PC-9 (cell line): ENCODE results near the gene KRIT1. TPM values are rescaled to one million over a fixed set of nuclear protein-coding genes. Genes with fewer than 3 reads are reported as not detected.

Experiments used
- BruUV-seq: library from RNA; stranded (reverse); fragments of 400-500 nt; replicated peaks from 2 replicates; lab custom pipeline; 2021; lab: Mats Ljungman, UMichigan
- CTCF ChIA-PET: fragments of 300-600 bp; sonication (Branson Sonifier 250); formaldehyde crosslinking; loops from one replicate; lab custom pipeline; 2022; ENCODE audit warnings: antibody characterized with exemption; lab: Charles Lee
- POLR2A ChIA-PET: fragments of 300-600 bp; sonication (Branson Sonifier 250); formaldehyde crosslinking; loops from one replicate; lab custom pipeline; 2022; ENCODE audit warnings: antibody characterized with exemption; ENCODE audit not compliant: unreplicated experiment; lab: Charles Lee
- DNase-seq, 2 experiments: peaks; one replicate each; pipeline versions ENCODE4 v3.0.0 to v3.0.0-alpha.2; 2015 to 2022; ENCODE audit warnings: mixed read lengths in 1 of 2
- H2AFZ ChIP-seq: fragments of 200-600 bp; sonication (generic); 2 replicates; pipeline ENCODE4 v1.8.1; 2017; ENCODE audit warnings: antibody characterized with exemption
- H3F3A ChIP-seq: fragments of 200-600 bp; sonication (generic); 2 replicates; pipeline ENCODE4 v1.8.1; 2017; ENCODE audit warnings: antibody characterized with exemption, mild to moderate bottlenecking, low read depth; ENCODE audit not compliant: insufficient read depth
- H3K27ac ChIP-seq: fragments of 200-600 bp; sonication (generic); 2 replicates; pipeline ENCODE4 v1.6.1; 2016; ENCODE audit warnings: mixed run types
- H3K27me3 ChIP-seq: fragments of 200-600 bp; sonication (generic); 2 replicates; pipeline ENCODE4 v1.6.1; 2016; ENCODE audit warnings: low read depth, mixed run types; ENCODE audit not compliant: insufficient read depth
- H3K36me3 ChIP-seq: fragments of 200-600 bp; sonication (generic); 2 replicates; pipeline ENCODE4 v1.6.1; 2016; ENCODE audit warnings: low read depth, mixed run types
- H3K4me1 ChIP-seq: fragments of 200-600 bp; sonication (generic); replicated peaks from 2 replicates; pipeline ENCODE4 v1.6.1; 2016; ENCODE audit warnings: mixed run types; ENCODE audit not compliant: insufficient read depth
- H3K4me2 ChIP-seq: fragments of 200-600 bp; sonication (generic); 2 replicates; pipeline ENCODE4 v1.6.1; 2017; ENCODE audit warnings: mixed run types
- H3K4me3 ChIP-seq: fragments of 200-600 bp; sonication (generic); 2 replicates; pipeline ENCODE4 v1.6.1; 2016; ENCODE audit warnings: mixed run types
- H3K79me2 ChIP-seq: fragments of 200-600 bp; sonication (generic); 2 replicates; pipeline ENCODE4 v1.6.1; 2017; ENCODE audit warnings: low read depth, mixed run types
- H3K9me2 ChIP-seq: fragments of 200-600 bp; sonication (generic); 2 replicates; pipeline ENCODE4 v1.8.1; 2017; ENCODE audit warnings: mild to moderate bottlenecking; ENCODE audit not compliant: insufficient read depth
- H3K9me3 ChIP-seq: fragments of 200-600 bp; sonication (generic); 2 replicates; pipeline ENCODE4 v1.8.1; 2016; ENCODE audit warnings: low read depth; ENCODE audit not compliant: insufficient read depth
- H4K20me1 ChIP-seq: fragments of 200-600 bp; sonication (generic); 2 replicates; pipeline ENCODE4 v1.8.1; 2017; ENCODE audit not compliant: insufficient read depth
- EZH2 ChIP-seq: fragments of 200-600 bp; sonication (generic); IDR thresholded peaks from 2 replicates; pipeline ENCODE4 v1.8.0; 2017; ENCODE audit warnings: antibody characterized with exemption, low read depth
- intact Hi-C: fragments of 100-400 bp; cut with micrococcal nuclease; formaldehyde crosslinking; loops from one replicate; pipeline ENCODE4 v1.10.0; 2022; ENCODE audit not compliant: unreplicated experiment
- total RNA-seq: library from RNA; stranded (reverse); gene quantifications from 2 replicates; pipeline ENCODE4 v1.2.3, GENCODE V29; 2021
- TF ChIP-seq, protein P1 (sequence below): fragments of 200-600 bp; sonication (generic); conservative IDR thresholded peaks from 2 replicates; pipeline ENCODE4 v1.6.1; 2017; ENCODE audit warnings: mixed run types, antibody characterized with exemption, mild to moderate bottlenecking, moderate library complexity

The KRIT1 gene
- total RNA-seq, 1 experiment from 2014 or later, result 52.6 TPM

DNA sequence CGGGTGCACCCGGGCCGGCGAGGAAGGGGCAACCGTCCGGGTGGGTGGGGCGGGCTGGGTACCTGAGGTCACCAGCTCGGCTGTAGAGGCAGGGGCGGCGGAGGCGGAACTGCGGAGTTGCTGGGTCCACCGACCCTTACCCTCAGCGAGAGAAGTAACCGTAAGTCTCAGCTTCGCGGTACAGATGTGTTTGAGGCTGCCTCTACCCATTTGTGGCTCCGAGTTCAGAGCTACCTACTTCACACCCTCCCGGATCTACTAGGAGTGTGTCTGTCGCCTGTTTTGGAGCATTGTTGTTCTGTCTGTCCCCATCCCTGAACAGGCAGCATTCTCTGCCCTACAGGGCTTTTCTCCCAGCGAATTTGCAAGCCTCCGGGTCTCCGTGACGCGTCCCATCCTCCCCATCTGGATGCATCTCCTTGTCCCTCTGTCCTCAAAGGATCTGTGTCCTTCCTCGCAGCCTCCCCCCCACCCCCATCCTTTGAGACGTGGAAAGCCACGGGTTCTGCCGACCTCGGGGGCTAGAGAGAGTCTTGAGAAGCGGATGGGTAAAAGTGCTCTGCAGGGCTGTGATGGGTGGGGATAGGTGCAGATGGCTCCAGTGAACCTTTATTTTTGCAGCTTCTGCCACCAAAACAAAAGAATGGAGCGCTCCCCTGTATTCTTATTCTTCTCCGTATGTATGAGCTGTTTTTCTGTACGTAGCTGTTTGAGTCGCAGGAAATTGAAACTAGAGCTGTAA, 817 bp upstream of the KRIT1 start:
- TSS peak; percentile 41 for BruUV-seq
- POLR2A ChIA-PET, result interaction anchor here (0.5 to 1.1 kb wide), 7 partner anchors 8 to 986 kb away, joined by 3 to 15 read pairs (median 6); partner anchors contain the start of gene FAM133B

DNA sequence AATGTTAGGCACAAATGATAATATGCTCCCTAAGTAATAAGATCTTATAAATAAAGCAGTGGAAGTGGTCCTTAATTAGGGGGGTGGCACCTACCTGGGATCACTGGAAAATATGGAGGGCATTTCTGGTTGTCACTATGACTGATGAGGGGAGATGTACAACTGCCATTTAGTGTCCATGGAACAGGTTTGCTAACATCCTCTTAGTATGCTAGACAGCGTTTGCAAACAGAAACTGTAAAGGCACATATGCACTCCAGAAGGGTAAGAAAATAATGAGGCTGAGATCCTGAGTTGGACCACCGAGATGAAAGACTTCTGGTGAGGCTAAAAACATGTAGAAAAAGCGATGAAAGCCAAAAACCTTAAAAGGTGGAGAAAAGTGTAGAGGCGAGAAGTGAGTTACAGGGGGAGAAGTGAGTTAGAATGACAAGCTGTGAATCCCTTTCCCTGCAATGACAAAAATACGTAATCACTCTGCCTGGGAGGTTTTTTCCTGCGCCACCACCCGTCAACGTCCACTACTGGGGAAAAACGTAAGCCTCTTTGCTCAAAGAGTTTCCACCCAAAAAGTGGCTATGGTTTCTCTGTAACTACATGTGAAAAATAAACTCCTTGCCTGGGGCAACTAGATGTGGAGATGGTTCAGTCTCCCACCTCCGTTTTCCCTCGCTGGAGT, 767 bp downstream of the KRIT1 start:
- CTCF ChIA-PET, result interaction anchor here (0.6 kb wide), 1 partner anchor 181 kb away, joined by 4 read pairs; no protein-coding TSS in a partner anchor
- Histone ChIP-seq H3K36me3 (peaks cover 18% of the 10 kb centered on the region), H3K79me2 (peaks cover 64% of the 10 kb centered on the region), H3K4me3 (peak overlapping the region; percentile 84), H4K20me1 (peaks cover 5% of the 10 kb centered on the region; the same call in 1 of the 2 replicates), H3K27me3 (no peaks in the 10 kb centered on the region), H3K9me3 (no peaks in the 10 kb centered on the region), H2AFZ (peak overlapping the region; percentile 84), H3F3A (peaks cover 5% of the 10 kb centered on the region; the same call in 1 of the 2 replicates), H3K9me2 (no peaks in the 10 kb centered on the region), H3K27ac (peak overlapping the region; percentile 83), H3K4me1 (peaks cover 31% of the 10 kb centered on the region), H3K4me2 (peak overlapping the region; percentile 83)
- POLR2A ChIA-PET, result interaction anchor here (0.6 kb wide), 3 partner anchors 85 to 1911 kb away, joined by 3 to 5 read pairs (median 3); no protein-coding TSS in a partner anchor
- no peak for DNase-seq
- TF ChIP-seq, protein P1, sequence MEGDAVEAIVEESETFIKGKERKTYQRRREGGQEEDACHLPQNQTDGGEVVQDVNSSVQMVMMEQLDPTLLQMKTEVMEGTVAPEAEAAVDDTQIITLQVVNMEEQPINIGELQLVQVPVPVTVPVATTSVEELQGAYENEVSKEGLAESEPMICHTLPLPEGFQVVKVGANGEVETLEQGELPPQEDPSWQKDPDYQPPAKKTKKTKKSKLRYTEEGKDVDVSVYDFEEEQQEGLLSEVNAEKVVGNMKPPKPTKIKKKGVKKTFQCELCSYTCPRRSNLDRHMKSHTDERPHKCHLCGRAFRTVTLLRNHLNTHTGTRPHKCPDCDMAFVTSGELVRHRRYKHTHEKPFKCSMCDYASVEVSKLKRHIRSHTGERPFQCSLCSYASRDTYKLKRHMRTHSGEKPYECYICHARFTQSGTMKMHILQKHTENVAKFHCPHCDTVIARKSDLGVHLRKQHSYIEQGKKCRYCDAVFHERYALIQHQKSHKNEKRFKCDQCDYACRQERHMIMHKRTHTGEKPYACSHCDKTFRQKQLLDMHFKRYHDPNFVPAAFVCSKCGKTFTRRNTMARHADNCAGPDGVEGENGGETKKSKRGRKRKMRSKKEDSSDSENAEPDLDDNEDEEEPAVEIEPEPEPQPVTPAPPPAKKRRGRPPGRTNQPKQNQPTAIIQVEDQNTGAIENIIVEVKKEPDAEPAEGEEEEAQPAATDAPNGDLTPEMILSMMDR, result no peak
- no peak for TF ChIP-seq EZH2
- intact Hi-C loops, result loop anchor here (1.0 to 10.0 kb wide), 3 partner anchors 15 to 180 kb away; no protein-coding TSS in a partner anchor
- BruUV-seq, result TSS peak; percentile 66

More for the DNA sequence above, 817 bp upstream of the KRIT1 start:
- intact Hi-C loops, result loop anchor here (10.0 kb wide), 1 partner anchor 108 kb away; no protein-coding TSS in a partner anchor
- Histone ChIP-seq H3K9me2 (no peaks in the 10 kb centered on the region), H4K20me1 (peaks cover 5% of the 10 kb centered on the region; the same call in 1 of the 2 replicates), H3K36me3 (peaks cover 12% of the 10 kb centered on the region; the same call in 1 of the 2 replicates), H3K27me3 (no peaks in the 10 kb centered on the region), H3K4me2 (peak overlapping the region; percentile 83), H3K9me3 (no peaks in the 10 kb centered on the region), H3K4me3 (peak overlapping the region; percentile 84), H3K27ac (peak overlapping the region; percentile 83), H2AFZ (peak overlapping the region; percentile 84), H3K4me1 (peaks cover 31% of the 10 kb centered on the region), H3K79me2 (peaks cover 80% of the 10 kb centered on the region), H3F3A (peaks cover 5% of the 10 kb centered on the region; the same call in 1 of the 2 replicates)
- TF ChIP-seq, protein P1, result no peak
- TF ChIP-seq EZH2, result no peak
- CTCF ChIA-PET, result interaction anchor here (0.6 kb wide), 1 partner anchor 221 kb away, joined by 3 read pairs; no protein-coding TSS in a partner anchor
- no peak for DNase-seq

DNA sequence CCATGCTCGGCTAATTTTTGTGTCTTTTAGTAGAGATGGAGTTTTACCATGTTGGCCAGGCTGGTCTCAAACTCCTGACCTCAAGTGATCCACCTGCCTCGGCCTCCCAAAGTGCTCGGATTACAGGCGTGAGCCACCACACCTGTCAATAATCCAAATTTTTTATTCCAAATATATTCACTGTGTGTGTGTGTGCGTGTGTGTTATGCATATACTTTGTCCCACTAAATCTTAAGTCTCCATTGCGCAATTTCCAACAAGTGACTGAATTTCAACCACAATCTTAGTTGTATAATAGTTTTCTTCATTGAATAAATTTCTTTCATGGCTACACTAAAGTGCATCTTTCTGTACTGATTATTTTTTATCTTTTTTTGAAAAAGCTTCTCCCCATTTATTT, 2.7 kb downstream of the KRIT1 start:
- CTCF ChIA-PET, result no interaction called here
- H4K20me1 ChIP-seq, result peaks cover 5% of the 10 kb centered on the region; the same call in 1 of the 2 replicates
- POLR2A ChIA-PET, result interaction anchor here (0.9 kb wide), 1 partner anchor 250 kb away, joined by 11 read pairs; no protein-coding TSS in a partner anchor
- TF ChIP-seq EZH2, result no peak
- TF ChIP-seq, protein P1, result no peak
- no peak overlapping the region for H3K4me3 ChIP-seq
- peaks cover 44% of the 10 kb centered on the region for H3K79me2 ChIP-seq
- H2AFZ ChIP-seq, result no peak overlapping the region
- H3K9me3 ChIP-seq, result no peaks in the 10 kb centered on the region
- H3K36me3 ChIP-seq, result peaks cover 20% of the 10 kb centered on the region
- no peaks in the 10 kb centered on the region for H3K27me3 ChIP-seq
- H3F3A ChIP-seq, result peaks cover 5% of the 10 kb centered on the region; the same call in 1 of the 2 replicates
- no TSS peak for BruUV-seq
- intact Hi-C loops, result loop anchor here (10.0 kb wide), 1 partner anchor 112 kb away; no protein-coding TSS in a partner anchor
- no peaks in the 10 kb centered on the region for H3K9me2 ChIP-seq
- no peak overlapping the region for H3K4me2 ChIP-seq
- peaks cover 27% of the 10 kb centered on the region for H3K4me1 ChIP-seq
- H3K27ac ChIP-seq, result no peak overlapping the region
- no peak for DNase-seq
